Testis (tissue), 2 donors: Measurements from ENCODE around the gene ANGPT4.

Source experiments
- CTCF ChIP-seq, 3 experiments: fragments of 450-650 bp in 2 of 3; fragments of 200-600 bp in 1 of 3; sonication (generic) in 1 of 3; IDR thresholded peaks; one replicate each; pipeline ENCODE4 v1.5.1; 2016 to 2019; ENCODE audit warnings: antibody characterized with exemption in 3 of 3, mild to moderate bottlenecking in 2 of 3, moderate library complexity in 1 of 3
- POLR2A ChIP-seq: fragments of 450-650 bp; IDR thresholded peaks from one replicate; pipeline ENCODE4 v1.6.1; 2017; ENCODE audit warnings: antibody characterized with exemption, mild to moderate bottlenecking, moderate library complexity

- no peak for TF ChIP-seq CTCF (IDR thresholded peaks at IDR 0.05)
- no peak for TF ChIP-seq POLR2A
Measured at GRCh38 chr20:839626-840025, 76.5 kb downstream of the ANGPT4 start.
